SU-DHL-6 (cell line): ENCODE data around the gene MINDY3.

Source experiments
- H2AFZ ChIP-seq: fragments of 200-600 bp; sonication (generic); 2 replicates; pipeline ENCODE4 v1.6.1; 2014; ENCODE audit warnings: low read depth, mild to moderate bottlenecking, moderate library complexity, mixed read lengths, antibody characterized with exemption, low read length; ENCODE audit not compliant: severe bottlenecking
- H3F3A ChIP-seq: fragments of 200-600 bp; shearing (Covaris generic); 2 replicates; pipeline ENCODE4 v1.6.0; 2016; ENCODE audit warnings: antibody characterized with exemption, mild to moderate bottlenecking; ENCODE audit not compliant: insufficient read depth
- H3K27ac ChIP-seq: fragments of 200-600 bp; sonication (generic); 2 replicates; pipeline ENCODE4 v1.5.1; 2016; ENCODE audit warnings: low read depth, mild to moderate bottlenecking, low read length, moderate library complexity, mixed read lengths
- H3K27me3 ChIP-seq: fragments of 200-600 bp; sonication (generic), shearing (Covaris generic); 2 replicates; pipeline ENCODE4 v1.6.0; 2014; ENCODE audit warnings: mild to moderate bottlenecking, low read length
- H3K36me3 ChIP-seq: fragments of 200-600 bp; sonication (generic); 2 replicates; pipeline ENCODE4 v1.6.1; 2014; ENCODE audit warnings: mild to moderate bottlenecking, low read length, mixed read lengths
- H3K4me2 ChIP-seq: fragments of 300-600, 200-600 bp; shearing (Covaris generic), sonication (generic); 2 replicates; pipeline ENCODE4 v1.6.0; 2014; ENCODE audit warnings: low read length, low read depth, mild to moderate bottlenecking; ENCODE audit not compliant: poor library complexity, severe bottlenecking
- H3K4me3 ChIP-seq: fragments of 200-600 bp; sonication (generic); 2 replicates; pipeline ENCODE4 v1.5.1; 2014; ENCODE audit warnings: antibody characterized with exemption, low read length, mild to moderate bottlenecking, mixed read lengths; ENCODE audit not compliant: insufficient read depth, poor library complexity, severe bottlenecking
- H3K79me2 ChIP-seq: fragments of 200-600 bp; sonication (generic); 2 replicates; pipeline ENCODE4 v1.6.1; 2014; ENCODE audit warnings: mild to moderate bottlenecking, low read length, moderate library complexity; ENCODE audit not compliant: insufficient read depth
- H3K9ac ChIP-seq: fragments of 200-600 bp; sonication (generic); 2 replicates; pipeline ENCODE4 v1.7.0; 2014; ENCODE audit warnings: mild to moderate bottlenecking, low read length
- H3K9me2 ChIP-seq: fragments of 200-600 bp; sonication (generic); replicated peaks from 2 replicates; pipeline ENCODE4 v1.6.1; 2014; ENCODE audit warnings: low read length; ENCODE audit not compliant: insufficient read depth
- H3K9me3 ChIP-seq: fragments of 200-600 bp; sonication (generic); 2 replicates; pipeline ENCODE4 v1.6.1; 2014; ENCODE audit warnings: low read length, mixed read lengths; ENCODE audit not compliant: insufficient read depth
- H4K20me1 ChIP-seq: fragments of 200-600 bp; sonication (generic); 2 replicates; pipeline ENCODE4 v1.6.1; 2014; ENCODE audit warnings: low read depth, mild to moderate bottlenecking, antibody characterized with exemption, low read length, moderate library complexity, mixed read lengths
- EZH2phosphoT487 ChIP-seq: fragments of 200-600 bp; sonication (generic), shearing (Covaris generic); conservative IDR thresholded peaks from 2 replicates; pipeline ENCODE4 v1.6.1; 2018; ENCODE audit warnings: mild to moderate bottlenecking, antibody characterized with exemption, low read length, moderate library complexity, mixed read lengths
- TF ChIP-seq, protein P1 (sequence below): fragments of 200-600 bp; sonication (generic); IDR thresholded peaks from one replicate; pipeline ENCODE4 v1.5.1; 2017; ENCODE audit warnings: antibody characterized with exemption, mild to moderate bottlenecking, low read length, moderate library complexity; ENCODE audit not compliant: insufficient read depth, poor library complexity, severe bottlenecking

The MINDY3 gene

DNA sequence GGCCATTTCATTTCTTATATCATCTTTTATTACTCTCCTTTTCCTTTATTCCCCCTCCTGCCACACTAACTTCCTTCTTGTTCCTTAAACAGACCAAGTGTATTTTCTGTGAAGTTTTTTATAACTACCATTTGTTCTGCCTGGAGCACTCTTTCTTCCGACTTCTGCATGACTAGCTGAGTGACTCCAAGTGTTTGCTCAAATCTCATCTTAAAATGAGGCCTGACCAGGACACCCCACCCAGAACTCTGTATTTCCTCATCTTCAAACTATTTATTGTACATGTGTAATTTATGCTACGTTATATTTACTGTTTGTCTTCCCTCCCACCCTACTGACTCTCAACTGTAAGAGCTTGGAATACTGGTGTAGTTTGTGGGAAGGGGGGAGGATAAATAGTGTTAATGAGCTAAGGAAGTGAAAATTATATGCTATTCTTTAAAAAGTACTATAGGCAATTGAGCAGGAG, 3.2 kb downstream of the MINDY3 start:
- Histone ChIP-seq H3K27ac (no peak overlapping the region), H3F3A (peaks cover 10% of the 10 kb centered on the region; the same call in 1 of the 2 replicates), H4K20me1 (peaks cover 15% of the 10 kb centered on the region; the same call in 1 of the 2 replicates), H3K9me3 (peaks cover 3% of the 10 kb centered on the region; the same call in 1 of the 2 replicates), H3K27me3 (no peaks in the 10 kb centered on the region), H2AFZ (no peak overlapping the region), H3K79me2 (peaks cover 80% of the 10 kb centered on the region), H3K4me3 (no peak overlapping the region), H3K4me2 (peak overlapping the region; percentile 0), H3K9me2 (no peaks in the 10 kb centered on the region), H3K36me3 (peaks cover 18% of the 10 kb centered on the region), H3K9ac (no peak overlapping the region)
- TF ChIP-seq, protein P1, sequence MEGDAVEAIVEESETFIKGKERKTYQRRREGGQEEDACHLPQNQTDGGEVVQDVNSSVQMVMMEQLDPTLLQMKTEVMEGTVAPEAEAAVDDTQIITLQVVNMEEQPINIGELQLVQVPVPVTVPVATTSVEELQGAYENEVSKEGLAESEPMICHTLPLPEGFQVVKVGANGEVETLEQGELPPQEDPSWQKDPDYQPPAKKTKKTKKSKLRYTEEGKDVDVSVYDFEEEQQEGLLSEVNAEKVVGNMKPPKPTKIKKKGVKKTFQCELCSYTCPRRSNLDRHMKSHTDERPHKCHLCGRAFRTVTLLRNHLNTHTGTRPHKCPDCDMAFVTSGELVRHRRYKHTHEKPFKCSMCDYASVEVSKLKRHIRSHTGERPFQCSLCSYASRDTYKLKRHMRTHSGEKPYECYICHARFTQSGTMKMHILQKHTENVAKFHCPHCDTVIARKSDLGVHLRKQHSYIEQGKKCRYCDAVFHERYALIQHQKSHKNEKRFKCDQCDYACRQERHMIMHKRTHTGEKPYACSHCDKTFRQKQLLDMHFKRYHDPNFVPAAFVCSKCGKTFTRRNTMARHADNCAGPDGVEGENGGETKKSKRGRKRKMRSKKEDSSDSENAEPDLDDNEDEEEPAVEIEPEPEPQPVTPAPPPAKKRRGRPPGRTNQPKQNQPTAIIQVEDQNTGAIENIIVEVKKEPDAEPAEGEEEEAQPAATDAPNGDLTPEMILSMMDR = no peak
- no peak for TF ChIP-seq EZH2phosphoT487

DNA sequence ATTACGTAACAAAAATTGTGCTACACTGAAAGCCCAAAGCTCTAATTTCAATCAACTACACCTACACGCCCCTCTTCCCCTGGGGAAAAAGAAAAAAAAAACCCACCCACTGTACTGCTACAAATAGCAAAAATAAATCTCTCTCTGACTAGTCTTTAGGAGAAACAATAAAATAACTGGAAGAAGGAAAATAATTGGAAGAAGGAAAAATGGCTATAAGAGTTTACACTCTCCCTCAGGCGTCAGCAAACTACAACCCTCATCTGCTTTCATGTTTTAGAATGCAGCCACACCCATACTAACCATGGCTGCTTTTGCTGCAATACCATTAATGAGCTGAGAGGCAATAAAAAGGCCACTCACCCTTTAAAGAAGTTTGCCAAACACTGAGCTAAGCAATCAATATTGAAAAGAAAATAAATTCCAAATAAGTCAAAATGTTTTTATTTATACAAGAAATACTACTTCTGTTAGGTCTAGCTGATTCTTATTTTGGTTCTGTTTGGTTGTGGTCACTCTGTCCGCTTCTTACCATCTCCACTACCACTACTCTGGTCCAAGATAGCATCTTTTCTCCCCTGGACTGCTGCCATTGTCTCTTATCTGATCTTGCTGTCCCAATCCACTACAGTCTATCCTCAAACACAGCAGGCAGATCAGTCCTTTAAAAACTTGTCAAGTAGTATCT, 3.8 kb downstream of the MINDY3 start:
- Histone ChIP-seq H2AFZ (no peak overlapping the region), H3K9me2 (no peaks in the 10 kb centered on the region), H3K36me3 (peaks cover 25% of the 10 kb centered on the region), H3K9ac (no peak overlapping the region), H3K27ac (no peak overlapping the region), H3K27me3 (no peaks in the 10 kb centered on the region), H4K20me1 (peaks cover 15% of the 10 kb centered on the region; the same call in 1 of the 2 replicates), H3K9me3 (peaks cover 9% of the 10 kb centered on the region; the same call in 1 of the 2 replicates), H3K79me2 (peaks cover 87% of the 10 kb centered on the region), H3F3A (peaks cover 6% of the 10 kb centered on the region; the same call in 1 of the 2 replicates), H3K4me2 (no peak overlapping the region), H3K4me3 (no peak overlapping the region)
- no peak for TF ChIP-seq EZH2phosphoT487
- TF ChIP-seq, protein P1 = no peak

DNA sequence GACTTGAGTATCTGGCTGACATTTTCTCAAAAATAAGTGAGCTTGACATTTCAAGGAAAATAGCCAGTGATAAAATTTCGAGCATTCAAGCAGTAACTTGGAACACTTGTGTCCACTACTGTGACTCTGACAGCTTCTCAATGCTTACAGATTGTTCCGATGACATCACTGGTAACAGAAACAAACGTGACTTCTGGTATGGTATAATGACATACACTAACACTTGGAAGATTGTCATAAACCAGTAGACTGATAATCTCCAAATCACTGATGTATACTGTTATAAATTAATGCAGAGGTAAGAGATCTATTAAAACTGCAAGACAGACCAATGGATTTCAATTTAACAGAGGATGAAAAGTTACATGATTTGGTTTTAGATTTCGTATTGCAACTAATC, 6.5 kb downstream of the MINDY3 start:
- Histone ChIP-seq H3K9ac (no peak overlapping the region), H3K27me3 (no peaks in the 10 kb centered on the region), H3K36me3 (peaks cover 31% of the 10 kb centered on the region), H3K4me3 (no peak overlapping the region), H4K20me1 (peaks cover 9% of the 10 kb centered on the region; the same call in 1 of the 2 replicates), H2AFZ (no peak overlapping the region), H3K79me2 (peaks cover 96% of the 10 kb centered on the region), H3K9me2 (no peaks in the 10 kb centered on the region), H3K4me2 (no peak overlapping the region), H3K27ac (no peak overlapping the region), H3K9me3 (peaks cover 17% of the 10 kb centered on the region; the same call in 1 of the 2 replicates), H3F3A (no peaks in the 10 kb centered on the region)
- no peak for TF ChIP-seq EZH2phosphoT487
- TF ChIP-seq, protein P1 = no peak
